Keratinocyte (primary cell): ENCODE data around the gene STXBP1. TPM values are rescaled to one million over a fixed set of nuclear protein-coding genes. Genes with fewer than 3 reads are reported as not detected.

Source experiments
- DNase-seq: peaks from one replicate; pipeline ENCODE4 v3.0.0-alpha.2; 2011; ENCODE audit warnings: low read depth, missing footprints, low spot score
- FAIRE-seq: peaks from 2 replicates; lab custom pipeline; 2011; peaks lifted over from hg19 to GRCh38; lab: Jason Lieb, UNC
- H2AFZ ChIP-seq: 2 replicates; pipeline ENCODE4 v1.6.0; 2012; ENCODE audit warnings: low read length, control low read depth, inconsistent platforms; ENCODE audit not compliant: control insufficient read depth
- H3K27ac ChIP-seq: 2 replicates; pipeline ENCODE4 v1.5.1; 2011; ENCODE audit warnings: low read length; ENCODE audit not compliant: control insufficient read depth, insufficient read depth
- H3K27me3 ChIP-seq: 3 replicates; pipeline ENCODE4 v1.6.0; 2011; ENCODE audit warnings: low read length; ENCODE audit not compliant: control insufficient read depth, insufficient read depth; ENCODE audit errors: extremely low read depth
- H3K36me3 ChIP-seq, 2 experiments: 2 replicates in 1 of 2; 3 replicates in 1 of 2; pipeline ENCODE4 v1.5.1; 2011; ENCODE audit warnings: low read length in 2 of 2, mild to moderate bottlenecking in 1 of 2; ENCODE audit not compliant: control insufficient read depth in 2 of 2, insufficient read depth in 2 of 2; ENCODE audit errors: extremely low read depth in 1 of 2
- H3K4me1 ChIP-seq: 3 replicates; pipeline ENCODE4 v1.5.1; 2011; ENCODE audit warnings: low read length; ENCODE audit not compliant: control insufficient read depth, insufficient read depth; ENCODE audit errors: extremely low read depth
- H3K4me2 ChIP-seq: 3 replicates; pipeline ENCODE4 v1.6.0; 2011; ENCODE audit warnings: low read depth, low read length; ENCODE audit not compliant: control insufficient read depth, insufficient read depth; ENCODE audit errors: extremely low read depth
- H3K4me3 ChIP-seq, 3 experiments: fragments of 200-600 bp in 1 of 3; sonication (generic) in 1 of 3; 2 replicates in 2 of 3; 3 replicates in 1 of 3; pipeline ENCODE4 v1.5.1; 2011 to 2016; ENCODE audit warnings: low read length in 3 of 3, mild to moderate bottlenecking in 3 of 3, control low read depth in 2 of 3, inconsistent platforms in 1 of 3, low read depth in 1 of 3, mixed read lengths in 1 of 3, mixed run types in 1 of 3, moderate library complexity in 1 of 3; ENCODE audit not compliant: control insufficient read depth in 2 of 3, insufficient read depth in 2 of 3; ENCODE audit errors: extremely low read depth in 1 of 3
- H3K79me2 ChIP-seq: 2 replicates; pipeline ENCODE4 v1.6.0; 2012; ENCODE audit warnings: low read length; ENCODE audit not compliant: control insufficient read depth, insufficient read depth
- H3K9ac ChIP-seq: 3 replicates; pipeline ENCODE4 v1.6.0; 2011; ENCODE audit warnings: low read length; ENCODE audit not compliant: control insufficient read depth, insufficient read depth; ENCODE audit errors: extremely low read depth
- H3K9me1 ChIP-seq: 3 replicates; pipeline ENCODE4 v1.6.0; 2011; ENCODE audit warnings: low read length; ENCODE audit not compliant: control insufficient read depth, insufficient read depth; ENCODE audit errors: extremely low read depth
- H3K9me3 ChIP-seq: 2 replicates; pipeline ENCODE4 v1.5.1; 2012; ENCODE audit warnings: low read depth, low read length; ENCODE audit not compliant: control insufficient read depth
- H4K20me1 ChIP-seq: 3 replicates; pipeline ENCODE4 v1.6.0; 2011; ENCODE audit warnings: low read length; ENCODE audit not compliant: control insufficient read depth, insufficient read depth; ENCODE audit errors: extremely low read depth
- CTCF ChIP-seq, 3 experiments: IDR thresholded peaks in 1 of 3; conservative IDR thresholded peaks in 1 of 3; optimal IDR thresholded peaks in 1 of 3; 2 replicates in 2 of 3; 3 replicates in 1 of 3; pipeline versions ENCODE3 to v1.5.1; 2011; ENCODE audit warnings: low read length in 3 of 3, mild to moderate bottlenecking in 3 of 3, moderate library complexity in 2 of 3, control low read depth in 1 of 3, inconsistent platforms in 1 of 3; ENCODE audit not compliant: insufficient read depth in 2 of 3; ENCODE audit errors: extremely low read depth in 1 of 3
- EZH2 ChIP-seq: IDR thresholded peaks from one replicate; pipeline ENCODE4 v1.6.1; 2012; ENCODE audit warnings: inconsistent platforms, mild to moderate bottlenecking, low read length, moderate library complexity
- dilution Hi-C: fragments of 300-500 bp; cut with MboI; formaldehyde crosslinking; loops from one replicate; pipeline ENCODE4 v1.7.0; 2020; ENCODE audit warnings: low sequenced_read_pairs; ENCODE audit not compliant: extremely low pct_ligation_motif_present
- polyA plus RNA-seq, 5 experiments: library from polyadenylated mRNA; depleted of rRNA in 3 of 5; stranded (reverse) in 3 of 5; stranded (forward) in 1 of 5; unstranded in 1 of 5; fragments of >200 nt; gene quantifications; 1 replicate in 1 of 5; 2 replicates in 3 of 5; 3 replicates in 1 of 5; pipeline versions ENCODE4 v1.2.1 to v1.2.3, GENCODE V29; 2011 to 2012; ENCODE audit warnings: missing spikeins in 2 of 5, low read depth in 1 of 5, low replicate concordance in 1 of 5

STXBP1 gene
- polyA plus RNA-seq, 1 donor (not counting 4 experiments of a cell fraction or from before 2014, with no cell fraction given), result 17.1 TPM

GRCh38 chr9:127680226-127680625 is 68.1 kb downstream of the STXBP1 start:
- Histone ChIP-seq H4K20me1 (no peaks in the 10 kb centered on the region), H3K9me3 (no peaks in the 10 kb centered on the region), H3K9me1 (no peaks in the 10 kb centered on the region), H3K9ac (no peak overlapping the region), H3K27me3 (no peaks in the 10 kb centered on the region), H3K79me2 (no peaks in the 10 kb centered on the region), H3K4me1 (no peaks in the 10 kb centered on the region), H3K4me2 (no peak overlapping the region), H3K36me3 (peaks cover 28 to 41% of the 10 kb centered on the region in 2 experiments), H3K4me3 (no peak overlapping the region), H3K27ac (no peak overlapping the region), H2AFZ (no peak overlapping the region)
- dilution Hi-C loops, result no loop called here
- FAIRE-seq, result no peak
- TF ChIP-seq EZH2 (no peak), CTCF (optimal IDR thresholded peaks at IDR 0.05 in 1 of 3, IDR thresholded peaks at IDR 0.05 in 1 of 3, conservative IDR thresholded peaks at IDR 0.05 in 1 of 3; ENCODE audit: extremely low read depth in 1 of 3, insufficient read depth in 2 of 3, low read length in 3 of 3) (no peak)
- no peak for DNase-seq

DNA sequence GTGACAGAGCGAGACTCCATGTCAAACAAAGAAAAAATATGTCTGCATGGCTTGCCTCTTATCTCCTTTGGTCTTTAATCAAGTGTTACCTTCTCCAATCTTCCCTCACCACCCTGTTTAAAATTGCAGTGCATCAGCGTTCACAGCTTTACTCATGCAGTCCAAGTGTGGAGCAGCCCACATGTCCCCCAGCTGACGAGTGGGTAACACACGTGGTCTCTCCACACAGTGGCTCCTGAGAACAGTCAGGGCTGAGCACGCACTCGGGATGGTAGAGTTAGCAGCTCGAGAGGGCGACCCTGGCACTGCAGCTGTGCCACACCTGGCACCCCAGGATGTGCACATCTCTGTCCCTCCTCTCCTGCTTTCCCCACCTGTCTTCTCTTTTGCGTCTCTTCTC is 68.8 kb downstream of the STXBP1 start:
- Histone ChIP-seq H3K9ac (no peak overlapping the region), H3K36me3 (peaks cover 22 to 35% of the 10 kb centered on the region in 2 experiments), H3K9me3 (no peaks in the 10 kb centered on the region), H3K27ac (no peak overlapping the region), H3K9me1 (no peaks in the 10 kb centered on the region), H2AFZ (no peak overlapping the region), H3K4me1 (no peaks in the 10 kb centered on the region), H3K79me2 (no peaks in the 10 kb centered on the region), H3K4me3 (no peak overlapping the region), H3K27me3 (no peaks in the 10 kb centered on the region), H4K20me1 (no peaks in the 10 kb centered on the region), H3K4me2 (no peak overlapping the region)
- DNase-seq, result no peak
- dilution Hi-C loops, result no loop called here
- TF ChIP-seq CTCF (optimal IDR thresholded peaks at IDR 0.05 in 1 of 3, IDR thresholded peaks at IDR 0.05 in 1 of 3, conservative IDR thresholded peaks at IDR 0.05 in 1 of 3; ENCODE audit: extremely low read depth in 1 of 3, insufficient read depth in 2 of 3, low read length in 3 of 3), result no peak
- TF ChIP-seq EZH2, result no peak
- FAIRE-seq, result no peak
